H1 (cell line): ENCODE measurements around the gene SRGAP3. TPM values are rescaled to one million over a fixed set of nuclear protein-coding genes. Genes with fewer than 3 reads are reported as not detected.

Source experiments
- CTCF ChIA-PET: fragments of 300-600 bp; sonication (Branson Sonifier 250); formaldehyde crosslinking; loops from one replicate; lab custom pipeline; 2021; ENCODE audit not compliant: partially characterized antibody; lab: Charles Lee
- POLR2A ChIA-PET: fragments of 300-600 bp; sonication (Branson Sonifier 250); formaldehyde crosslinking; loops from one replicate; lab custom pipeline; 2021; ENCODE audit warnings: inconsistent platforms; ENCODE audit not compliant: partially characterized antibody; lab: Charles Lee
- DNase-seq, 2 experiments: peaks; one replicate each; pipeline versions ENCODE4 v3.0.0 to v3.0.0-alpha.2; 2010 to 2022; ENCODE audit warnings: low spot score in 2 of 2, low read depth in 1 of 2, mixed read lengths in 1 of 2
- FAIRE-seq: peaks from 2 replicates; lab custom pipeline; 2011; peaks lifted over from hg19 to GRCh38; lab: Jason Lieb, UNC
- H2AFZ ChIP-seq: 2 replicates; pipeline ENCODE4 v1.8.1; 2012; ENCODE audit warnings: low read length, inconsistent platforms
- H2AK5ac ChIP-seq: 2 replicates; pipeline ENCODE4 v1.6.1; 2013; ENCODE audit warnings: low read depth, low read length
- H2BK120ac ChIP-seq: replicated peaks from 2 replicates; pipeline ENCODE3; 2013; ENCODE audit warnings: low read depth, low read length, inconsistent platforms
- H2BK12ac ChIP-seq: 2 replicates; pipeline ENCODE4 v1.6.1; 2013; ENCODE audit warnings: low read depth, low read length
- H2BK15ac ChIP-seq: 2 replicates; pipeline ENCODE4 v1.6.1; 2013; ENCODE audit warnings: low read length
- H2BK20ac ChIP-seq: 2 replicates; pipeline ENCODE4 v1.6.1; 2013; ENCODE audit warnings: low read length
- H2BK5ac ChIP-seq: 2 replicates; pipeline ENCODE4 v1.6.1; 2013; ENCODE audit warnings: low read depth, low read length
- H3K14ac ChIP-seq: 2 replicates; pipeline ENCODE4 v1.6.1; 2013; ENCODE audit warnings: inconsistent platforms; ENCODE audit not compliant: insufficient read length
- H3K18ac ChIP-seq: 2 replicates; pipeline ENCODE4 v1.6.1; 2013; ENCODE audit warnings: low read length; ENCODE audit errors: extremely low read depth
- H3K23ac ChIP-seq: 2 replicates; pipeline ENCODE4 v1.6.1; 2013; ENCODE audit warnings: inconsistent platforms; ENCODE audit not compliant: insufficient read length
- H3K23me2 ChIP-seq: 2 replicates; pipeline ENCODE4 v1.6.1; 2013; ENCODE audit warnings: low read depth, low read length
- H3K27ac ChIP-seq: 2 replicates; pipeline ENCODE4 v1.6.1; 2011; ENCODE audit warnings: low read depth, low read length, inconsistent platforms
- H3K27me3 ChIP-seq, 4 experiments: replicated peaks in 1 of 4; 1 replicate in 1 of 4; 2 replicates in 3 of 4; pipeline versions ENCODE4 v1.6.1 to v1.8.1; 2011 to 2013; ENCODE audit warnings: low read length in 3 of 4, mild to moderate bottlenecking in 3 of 4, inconsistent platforms in 2 of 4, mixed read lengths in 2 of 4, moderate library complexity in 1 of 4; ENCODE audit not compliant: control insufficient read depth in 3 of 4, insufficient read depth in 3 of 4; ENCODE audit errors: extremely low read depth in 1 of 4
- H3K36me3 ChIP-seq, 4 experiments: 2 replicates each; pipeline versions ENCODE4 v1.6.1 to v1.8.1; 2011 to 2013; ENCODE audit warnings: mild to moderate bottlenecking in 4 of 4, low read length in 3 of 4, moderate library complexity in 2 of 4, control low read depth in 1 of 4, inconsistent platforms in 1 of 4; ENCODE audit not compliant: insufficient read depth in 4 of 4, control insufficient read depth in 2 of 4
- H3K4ac ChIP-seq: replicated peaks from 2 replicates; pipeline ENCODE3; 2013; ENCODE audit warnings: low read length, low read depth, mixed read lengths, inconsistent platforms; ENCODE audit not compliant: insufficient read length
- H3K4me1 ChIP-seq, 4 experiments: replicated peaks in 1 of 4; 1 replicate in 1 of 4; 2 replicates in 3 of 4; pipeline versions ENCODE4 v1.6.1 to v1.8.1; 2011 to 2013; ENCODE audit warnings: low read length in 3 of 4, inconsistent platforms in 2 of 4, mixed read lengths in 1 of 4; ENCODE audit not compliant: insufficient read depth in 4 of 4, control insufficient read depth in 3 of 4
- H3K4me2 ChIP-seq, 2 experiments: 2 replicates each; pipeline versions ENCODE4 v1.6.1 to v1.8.1; 2011 to 2013; ENCODE audit warnings: low read depth in 2 of 2, low read length in 2 of 2, control low read depth in 1 of 2, inconsistent platforms in 1 of 2, mild to moderate bottlenecking in 1 of 2; ENCODE audit not compliant: insufficient read depth in 1 of 2
- H3K4me3 ChIP-seq, 4 experiments: fragments of 200-600, 300-600 bp in 1 of 4; sonication (generic), shearing (Covaris generic), sonication (Bioruptor Twin) in 1 of 4; 2 replicates each; pipeline versions ENCODE4 v1.5.1 to v1.8.1; 2011 to 2016; ENCODE audit warnings: low read length in 4 of 4, low read depth in 3 of 4, control low read depth in 2 of 4, inconsistent platforms in 2 of 4, mild to moderate bottlenecking in 2 of 4, mixed read lengths in 1 of 4, moderate library complexity in 1 of 4; ENCODE audit not compliant: insufficient read depth in 2 of 4; ENCODE audit errors: extremely low read depth in 1 of 4
- H3K56ac ChIP-seq: replicated peaks from 2 replicates; pipeline ENCODE3; 2013; ENCODE audit warnings: low read depth, mild to moderate bottlenecking, mixed read lengths, low read length, inconsistent platforms; ENCODE audit not compliant: insufficient read length
- H3K79me1 ChIP-seq: 2 replicates; pipeline ENCODE4 v1.6.1; 2013; ENCODE audit warnings: low read depth, low read length, control low read depth
- H3K79me2 ChIP-seq, 2 experiments: 2 replicates each; pipeline versions ENCODE4 v1.6.1 to v1.8.1; 2012 to 2013; ENCODE audit warnings: low read length in 2 of 2, mild to moderate bottlenecking in 2 of 2, inconsistent platforms in 1 of 2; ENCODE audit not compliant: insufficient read depth in 2 of 2, control insufficient read depth in 1 of 2
- H3K9ac ChIP-seq, 4 experiments: replicated peaks in 1 of 4; 1 replicate in 1 of 4; 2 replicates in 3 of 4; pipeline versions ENCODE4 v1.6.1 to v1.8.1; 2011 to 2013; ENCODE audit warnings: low read depth in 3 of 4, low read length in 3 of 4, control low read depth in 2 of 4, mild to moderate bottlenecking in 2 of 4, moderate library complexity in 2 of 4, inconsistent platforms in 1 of 4; ENCODE audit errors: extremely low read depth in 1 of 4
- H3K9me3 ChIP-seq, 2 experiments: 2 replicates each; pipeline versions ENCODE4 v1.6.1 to v1.8.1; 2012 to 2013; ENCODE audit warnings: mild to moderate bottlenecking in 2 of 2, moderate library complexity in 2 of 2, control low read depth in 1 of 2, inconsistent platforms in 1 of 2, low read depth in 1 of 2, low read length in 1 of 2, mixed read lengths in 1 of 2; ENCODE audit not compliant: insufficient read depth in 2 of 2
- H4K20me1 ChIP-seq, 2 experiments: replicated peaks in 1 of 2; 2 replicates each; pipeline versions ENCODE3 to v1.8.1; 2011 to 2013; ENCODE audit warnings: inconsistent platforms in 2 of 2, low read length in 2 of 2, mild to moderate bottlenecking in 1 of 2; ENCODE audit not compliant: insufficient read depth in 2 of 2, control insufficient read depth in 1 of 2
- H4K5ac ChIP-seq: 2 replicates; pipeline ENCODE4 v1.6.1; 2013; ENCODE audit warnings: low read length, low read depth, mixed read lengths, inconsistent platforms; ENCODE audit not compliant: insufficient read length
- H4K8ac ChIP-seq: 2 replicates; pipeline ENCODE4 v1.8.0; 2013; ENCODE audit warnings: mild to moderate bottlenecking, moderate library complexity, low read length, inconsistent platforms; ENCODE audit not compliant: insufficient read depth; ENCODE audit errors: extremely low read depth
- H4K91ac ChIP-seq: replicated peaks from 2 replicates; pipeline ENCODE3; 2013; ENCODE audit warnings: low read length, mixed read lengths, inconsistent platforms; ENCODE audit not compliant: insufficient read length
- BACH1 ChIP-seq: IDR thresholded peaks from 2 replicates; pipeline ENCODE4 v1.6.1; 2012; ENCODE audit warnings: low read length, improper control_type of control experiment
- BCL11A ChIP-seq, 2 experiments: IDR thresholded peaks; one replicate each; pipeline ENCODE4 v1.6.1; 2011; ENCODE audit warnings: low read depth in 2 of 2, low read length in 2 of 2, mild to moderate bottlenecking in 2 of 2
- BRCA1 ChIP-seq: IDR thresholded peaks from 2 replicates; pipeline ENCODE4 v1.6.1; 2012; ENCODE audit warnings: low read depth, low read length, improper control_type of control experiment
- CBX8 ChIP-seq: fragments of 300-800, 300-1000 bp; sonication (generic); IDR thresholded peaks from 2 replicates; pipeline ENCODE4 v1.7.1; 2016; ENCODE audit warnings: low read depth, low read length, borderline replicate concordance
- HDAC6 ChIP-seq: IDR thresholded peaks from one replicate; pipeline ENCODE4 v1.7.1; 2012; ENCODE audit warnings: low read depth, mild to moderate bottlenecking, inconsistent platforms, low read length, moderate library complexity
- KDM4A ChIP-seq: IDR thresholded peaks from one replicate; pipeline ENCODE4 v1.7.1; 2012; ENCODE audit warnings: low read depth, mild to moderate bottlenecking, moderate library complexity, low read length, inconsistent platforms; ENCODE audit not compliant: severe bottlenecking
- MAFK ChIP-seq: IDR thresholded peaks from 2 replicates; pipeline ENCODE4 v1.6.1; 2012; ENCODE audit warnings: low read depth, mild to moderate bottlenecking, improper control_type of control experiment, low read length
- NRF1 ChIP-seq: IDR thresholded peaks from 2 replicates; pipeline ENCODE4 v1.6.1; 2011; ENCODE audit warnings: mild to moderate bottlenecking, low read depth, low read length, improper control_type of control experiment
- POU5F1 ChIP-seq: IDR thresholded peaks from 2 replicates; pipeline ENCODE4 v1.6.1; 2011; ENCODE audit warnings: low read depth, mild to moderate bottlenecking, low read length, moderate library complexity
- RBBP5 ChIP-seq: IDR thresholded peaks from 2 replicates; pipeline ENCODE4 v1.7.1; 2012; ENCODE audit warnings: low read depth, mild to moderate bottlenecking, inconsistent platforms, low read length, moderate library complexity, borderline replicate concordance
- RXRA ChIP-seq: IDR thresholded peaks from 2 replicates; pipeline ENCODE4 v1.6.1; 2011; ENCODE audit warnings: low read depth, mild to moderate bottlenecking, low read length, moderate library complexity; ENCODE audit not compliant: insufficient read depth
- SRF ChIP-seq: IDR thresholded peaks from 2 replicates; pipeline ENCODE4 v1.6.1; 2011; ENCODE audit warnings: mild to moderate bottlenecking, low read depth, low read length, moderate library complexity
- TAF1 ChIP-seq: IDR thresholded peaks from 2 replicates; pipeline ENCODE4 v1.6.1; 2011; ENCODE audit warnings: mild to moderate bottlenecking, low read depth, low read length
- TBP ChIP-seq: IDR thresholded peaks from 2 replicates; pipeline ENCODE4 v1.6.1; 2011; ENCODE audit warnings: low read depth, low read length, improper control_type of control experiment
- TCF12 ChIP-seq: IDR thresholded peaks from 2 replicates; pipeline ENCODE4 v1.6.1; 2011; ENCODE audit warnings: low read depth, mild to moderate bottlenecking, low read length
- WGBS, 2 experiments: shearing (Covaris generic) in 1 of 2; methylation state at CpG; one replicate each; pipeline versions ENCODE4 v1.1.6 to v1.1.7; 2013 to 2015; ENCODE audit warnings: low lambda C conversion rate in 2 of 2, mixed read lengths in 2 of 2, inconsistent platforms in 1 of 2, low coverage in 1 of 2, missing lambda C conversion rate in 1 of 2; ENCODE audit not compliant: insufficient replicate concordance in 2 of 2, insufficient coverage in 1 of 2, insufficient read length in 1 of 2; ENCODE audit errors: extremely low coverage in 1 of 2, missing lambda C conversion rate in 1 of 2; 5-methylcytosine and 5-hydroxymethylcytosine counted together
- polyA plus RNA-seq, 7 experiments: library from polyadenylated mRNA; depleted of rRNA in 3 of 7; stranded (reverse) in 5 of 7; unstranded in 2 of 7; fragments of >200 nt in 5 of 7; fragments of 200-250 nt in 2 of 7; gene quantifications; 1 replicate in 5 of 7; 2 replicates in 1 of 7; 4 replicates in 1 of 7; pipeline versions ENCODE4 v1.2.1 to v1.2.3, GENCODE V29; 2011 to 2013; ENCODE audit warnings: missing spikeins in 2 of 7, mixed read lengths in 2 of 7
- total RNA-seq: library from RNA; stranded (reverse); fragmentation: NEBNext Ultra II Directional; extraction: Animal tissue kit (Norgen Biotek cat#: 25700); gene quantifications from 2 replicates; pipeline ENCODE4 v1.2.1, GENCODE V29; 2021

The SRGAP3 gene
- total and polyA plus RNA-seq, 2 of the 8 experiments (the other 6 are each of a cell fraction or from before 2014, with no cell fraction given), result 5.8 to 11.4 TPM

GRCh38 chr3:9206287-9206686 is 43.2 kb downstream of the SRGAP3 start:
- no peaks in the 10 kb centered on the region for H3K79me2 ChIP-seq
- H3K27ac ChIP-seq, result no peak overlapping the region
- CTCF ChIA-PET, result interaction anchor here (0.9 kb wide), 1 partner anchor 9 kb away, joined by 4 read pairs; no protein-coding TSS in a partner anchor

More at GRCh38 chr3:9206287-9206686, 43.2 kb downstream of the SRGAP3 start:
- POLR2A ChIA-PET, result interaction anchor here (0.7 kb wide), 1 partner anchor 71 kb away, joined by 3 read pairs; no protein-coding TSS in a partner anchor
- DNase-seq, result no peak
- Histone ChIP-seq H3K4me3 (no peak overlapping the region), H2BK120ac (no peak overlapping the region), H3K79me1 (no peaks in the 10 kb centered on the region), H4K20me1 (peaks cover 0 to 2% of the 10 kb centered on the region in 2 experiments), H3K27me3 (no peaks in the 10 kb centered on the region), H3K4me2 (no peak overlapping the region), H2AFZ (no peak overlapping the region), H3K23ac (no peak overlapping the region), H2AK5ac (no peak overlapping the region), H3K14ac (no peak overlapping the region), H2BK20ac (no peak overlapping the region), H3K18ac (no peak overlapping the region), H3K23me2 (no peaks in the 10 kb centered on the region), H4K91ac (no peak overlapping the region), H2BK12ac (no peak overlapping the region), H2BK15ac (no peak overlapping the region), H3K36me3 (no peaks in the 10 kb centered on the region), H3K9ac (no peak overlapping the region), H2BK5ac (no peak overlapping the region), H3K4me1 (peaks cover 0 to 13% (median 3%) of the 10 kb centered on the region in 4 experiments; a peak in 4 of 7 replicates), H4K8ac (no peak overlapping the region), H4K5ac (no peak overlapping the region), H3K4ac (no peak overlapping the region), H3K9me3 (no peaks in the 10 kb centered on the region), H3K56ac (no peak overlapping the region)
- WGBS, 2 experiments, result 90% methylated on average over 4 of the region's 4 CpGs; no CpG with 5 or more reads in 1 of the 2 experiments
- FAIRE-seq, result no peak
- TF ChIP-seq BCL11A (IDR thresholded peaks at IDR 0.05; ENCODE audit: low read depth in 2 of 2, low read length in 2 of 2) (no peak), TCF12 (no peak), SRF (no peak), MAFK (no peak), HDAC6 (no peak), RXRA (no peak), RBBP5 (no peak), TBP (no peak), CBX8 (no peak), NRF1 (no peak), BACH1 (no peak), POU5F1 (no peak), BRCA1 (no peak), KDM4A (no peak), TAF1 (no peak)
